ENCODE measurements around the gene MEX3D.

- TF ChIP-seq POLR2A (IDR thresholded peaks at IDR 0.05) (no peak), CTCF (IDR thresholded peaks at IDR 0.05) (no peak)
Measured at GRCh38 chr19:1551068-1552040, 16.8 kb downstream of the MEX3D start.
